NCI-H2171 (cell line): Measurements from ENCODE around the gene EMX1.

Experiments
- DNase-seq: peaks from one replicate; lab custom pipeline; 2025; lab: John Stamatoyannopoulos, UW

EMX1 gene

GRCh38 chr2:72958542-72959385 is 41.4 kb downstream of the EMX1 start:
- no peak for DNase-seq

- no peak for DNase-seq
Measured at GRCh38 chr2:72959554-72959953, 42.2 kb downstream of the EMX1 start.

- no peak for DNase-seq
Measured at GRCh38 chr2:72959995-72960981, 43.0 kb downstream of the EMX1 start.

GRCh38 chr2:72961036-72961720 is 43.9 kb downstream of the EMX1 start:
- DNase-seq = no peak

GRCh38 chr2:72961853-72962468 is 44.6 kb downstream of the EMX1 start:
- DNase-seq = no peak

DNA sequence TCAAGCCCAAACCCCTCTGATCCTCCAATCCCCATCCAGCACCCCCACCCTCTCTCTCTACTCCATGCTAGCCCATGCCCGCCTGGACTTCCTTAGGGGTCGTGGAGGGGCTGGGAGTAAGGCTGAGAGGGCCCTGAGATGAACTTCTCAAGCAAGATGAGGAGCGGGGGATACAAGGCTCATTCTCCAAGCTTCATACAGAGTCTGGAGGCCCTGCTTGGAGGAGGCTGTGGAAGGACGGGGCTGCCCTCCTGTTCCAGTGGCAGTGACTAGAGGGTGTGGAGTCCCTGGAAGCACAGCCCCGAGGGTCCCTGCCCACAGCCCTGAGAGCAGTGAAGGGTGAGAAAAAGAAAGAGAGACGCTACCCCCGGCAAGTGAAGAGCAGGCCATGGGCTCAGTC is 45.6 kb downstream of the EMX1 start:
- DNase-seq = no peak

DNA sequence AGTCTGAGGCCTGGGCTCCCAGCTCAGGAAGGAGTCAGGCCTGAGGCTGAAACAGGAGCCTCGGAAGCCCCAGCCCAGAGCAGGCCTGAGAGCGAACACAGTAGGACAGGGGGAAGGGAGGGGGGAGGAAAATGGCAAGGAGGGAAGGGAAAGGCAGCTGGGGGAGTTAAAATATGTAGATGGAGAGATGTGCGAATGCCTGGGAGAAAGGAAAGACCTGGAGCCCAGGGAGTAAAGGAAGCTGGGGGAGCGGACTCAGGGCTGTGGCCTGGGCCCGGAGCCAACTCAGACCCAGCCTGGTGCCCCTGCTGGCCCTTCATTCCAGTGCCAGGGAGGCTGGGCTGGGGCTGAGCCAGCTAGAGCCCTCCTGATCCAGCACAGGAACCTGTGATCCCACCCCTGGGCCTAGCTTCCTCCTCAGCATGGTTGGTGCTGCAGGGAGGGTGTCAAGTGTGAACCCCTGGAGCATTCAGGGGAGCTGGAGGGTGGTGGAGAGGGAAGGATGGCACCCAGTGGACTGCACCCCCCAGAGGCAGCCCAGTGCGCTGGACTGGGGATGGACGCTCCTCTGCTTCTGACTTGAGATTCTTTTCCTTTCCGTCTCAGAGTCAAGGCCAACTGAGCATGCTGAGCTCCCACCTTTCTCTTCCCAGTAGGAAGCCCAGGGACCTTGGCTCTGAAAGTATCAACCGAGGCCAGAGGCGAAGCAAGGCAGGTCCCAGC is 46.3 kb downstream of the EMX1 start:
- no peak for DNase-seq

- DNase-seq = no peak
Measured at GRCh38 chr2:72964146-72964525, 46.8 kb downstream of the EMX1 start.

GRCh38 chr2:72965016-72965415 is 47.7 kb downstream of the EMX1 start:
- no peak for DNase-seq

- no peak for DNase-seq
Measured at GRCh38 chr2:72965770-72966450, 48.6 kb downstream of the EMX1 start.

- no peak for DNase-seq
Measured at GRCh38 chr2:72968286-72968685, 51.0 kb downstream of the EMX1 start.

GRCh38 chr2:72969706-72970105 is 52.4 kb downstream of the EMX1 start:
- DNase-seq = no peak

DNA sequence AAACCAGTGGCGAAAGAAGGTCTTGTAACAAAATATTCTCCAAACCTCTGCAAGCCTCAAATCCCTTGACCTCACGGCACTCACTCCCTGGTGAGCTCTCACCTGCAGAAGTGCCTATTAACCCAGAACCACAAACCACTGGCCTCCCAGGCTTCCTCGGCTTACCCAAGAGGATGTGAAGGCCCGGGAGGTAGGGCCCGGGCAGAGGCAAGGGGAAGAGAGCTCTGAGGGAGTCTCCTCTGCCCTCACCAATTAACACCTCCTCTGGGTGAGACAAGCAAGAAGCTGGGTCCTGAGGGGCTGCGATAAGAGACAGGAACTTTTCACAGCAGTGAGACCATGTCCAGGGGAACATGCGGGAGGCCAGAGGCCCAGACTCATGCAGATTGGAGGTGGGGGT is 53.7 kb downstream of the EMX1 start:
- DNase-seq = no peak

DNA sequence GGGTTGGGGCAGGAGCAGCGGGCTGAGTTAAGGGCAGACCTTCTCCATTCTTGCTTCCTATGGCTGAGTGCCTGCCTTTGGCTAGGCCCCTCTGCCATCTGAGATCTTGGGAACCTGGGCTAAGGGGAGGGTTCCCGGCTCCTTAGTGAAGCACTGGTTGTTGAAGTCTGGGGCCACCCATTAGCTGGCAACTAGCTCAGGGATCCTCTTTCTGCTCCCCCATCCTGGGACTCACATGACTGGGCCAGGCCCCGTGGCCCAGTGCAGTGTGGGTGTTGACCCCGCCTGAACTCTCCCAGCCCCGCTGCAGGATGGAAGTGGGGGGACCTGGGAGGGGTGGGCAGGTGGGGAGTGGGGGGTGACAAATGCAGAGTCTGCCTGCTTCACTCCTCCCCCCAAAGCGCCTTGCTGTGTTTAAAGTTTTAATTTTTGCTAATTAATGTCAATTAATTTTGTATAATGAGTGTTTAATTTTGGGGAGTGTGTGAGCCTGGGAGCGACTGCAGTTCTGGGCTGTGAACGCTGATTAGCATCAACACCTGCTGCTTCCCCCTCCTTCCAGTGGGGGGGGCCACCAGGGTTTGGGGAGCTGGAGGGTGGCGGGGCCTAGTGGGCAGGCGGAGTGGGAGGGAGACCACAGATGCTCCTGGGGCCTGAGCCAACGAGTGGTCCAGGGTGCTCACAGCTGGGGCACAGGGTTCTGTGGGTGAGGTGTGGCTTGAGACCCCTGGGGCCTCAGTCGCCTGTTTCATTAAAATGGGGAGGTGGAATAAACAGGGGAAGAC is 55.2 kb downstream of the EMX1 start:
- DNase-seq = no peak

DNA sequence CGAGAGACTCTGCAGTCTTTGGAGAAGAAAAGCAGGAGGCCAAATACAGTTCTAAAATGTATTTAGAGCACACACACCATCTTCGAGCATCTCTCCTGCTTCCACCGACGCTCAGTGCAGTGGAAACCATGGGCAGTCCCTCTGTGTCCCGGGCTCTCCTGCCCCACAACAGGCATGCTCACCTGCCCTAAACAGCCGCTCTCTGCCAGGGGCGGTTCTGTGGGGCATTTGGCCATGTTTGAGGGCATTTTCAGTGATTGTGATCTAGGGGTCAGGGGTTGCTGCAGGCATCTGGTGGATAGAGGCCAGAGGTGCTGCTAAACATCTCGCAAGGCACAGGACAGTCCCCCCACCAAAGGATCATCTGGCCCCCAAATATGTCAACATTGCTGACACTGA is 55.8 kb downstream of the EMX1 start:
- no peak for DNase-seq

GRCh38 chr2:72973566-72974435 is 56.5 kb downstream of the EMX1 start:
- DNase-seq = peak; percentile 76

DNA sequence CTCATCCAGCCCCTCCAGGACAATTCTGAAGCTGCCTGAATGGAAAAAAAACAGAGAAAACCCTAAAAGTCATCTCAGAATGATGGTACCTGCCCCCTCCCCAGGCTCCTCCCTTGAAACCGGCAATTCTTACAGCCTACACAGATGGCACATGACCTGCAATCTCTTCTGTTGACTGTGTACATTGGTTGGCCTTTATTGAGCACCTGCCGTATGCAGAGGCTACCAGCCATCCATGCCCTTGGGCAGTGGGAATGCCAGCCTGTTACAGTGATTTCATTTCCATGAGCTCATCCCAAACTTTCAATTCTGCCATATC is 57.1 kb downstream of the EMX1 start:
- DNase-seq = no peak

DNA sequence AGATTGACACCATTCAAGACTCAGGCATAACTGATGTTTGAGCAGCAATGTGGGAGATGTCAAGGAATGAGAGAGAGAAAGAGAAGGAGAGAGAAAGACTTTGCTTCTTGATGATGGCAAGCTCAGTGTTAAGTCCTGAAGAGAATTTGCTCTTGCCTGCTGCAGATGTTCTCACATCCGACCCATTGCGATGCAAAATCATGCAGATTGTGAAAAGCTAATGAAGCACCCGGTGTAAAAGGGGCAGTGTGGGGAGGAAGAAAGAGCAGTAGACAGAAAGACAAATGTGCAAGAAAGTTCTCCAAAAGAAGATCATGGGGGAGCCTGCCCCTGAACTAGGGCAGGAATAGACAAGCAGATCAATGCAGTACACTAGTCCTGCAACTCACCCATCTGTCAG is 57.7 kb downstream of the EMX1 start:
- DNase-seq = no peak

DNA sequence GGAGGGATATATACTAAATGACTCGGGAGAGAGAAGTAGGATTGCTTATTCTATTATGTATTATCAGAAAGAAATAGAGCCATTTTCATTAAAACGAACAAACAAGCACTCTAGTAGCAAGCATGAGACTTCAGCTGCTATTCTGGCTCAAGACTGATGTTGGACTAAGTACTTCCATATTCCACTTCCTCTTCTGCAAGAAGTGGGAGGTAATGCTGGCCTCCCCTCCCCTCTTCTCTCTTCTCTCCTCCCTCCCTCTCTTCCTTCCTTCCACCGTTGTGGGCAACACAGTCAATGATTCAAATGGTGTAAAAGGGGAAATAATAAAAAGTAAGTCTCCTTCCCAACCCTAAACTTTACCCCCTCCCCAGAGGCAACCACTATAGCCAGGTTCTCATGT is 62.6 kb downstream of the EMX1 start:
- no peak for DNase-seq
